Right lobe of liver (tissue), 6 donors: ENCODE measurements around the gene OR2AK2. TPM values are rescaled to one million over a fixed set of nuclear protein-coding genes. Genes with fewer than 3 reads are reported as not detected.

Experiments
- ATAC-seq, 4 donors: fragments of 200-7000 bp; cut with Tn5 transposase; one replicate each; pipeline ENCODE4 v1.9.1; 2020; ENCODE audit warnings: mild to moderate bottlenecking in 4 of 4, moderate library complexity in 4 of 4
- DNase-seq, 3 donors: peaks; one replicate each; pipeline ENCODE4 v3.0.0-alpha.2; 2020
- H3K27ac ChIP-seq, 3 donors: fragments of 200-600 bp; one replicate each; pipeline ENCODE4 v1.8.0; 2022
- H3K27me3 ChIP-seq, 2 donors: fragments of 200-600 bp; one replicate each; pipeline ENCODE4 v1.8.0; 2022
- H3K36me3 ChIP-seq, 4 donors: fragments of 200-600 bp; sonication (generic) in 1 of 4; one replicate each; pipeline versions ENCODE4 v1.5.1 to v1.8.0; 2017 to 2022; ENCODE audit warnings: control low read depth in 1 of 4
- H3K4me1 ChIP-seq, 4 donors: fragments of 200-600 bp; sonication (generic) in 1 of 4; one replicate each; pipeline versions ENCODE4 v1.5.1 to v1.8.0; 2017 to 2022; ENCODE audit warnings: control low read depth in 1 of 4
- H3K4me3 ChIP-seq, 3 donors: fragments of 200-600 bp; one replicate each; pipeline ENCODE4 v1.8.0; 2022
- H3K9me3 ChIP-seq, 4 donors: fragments of 200-600 bp; sonication (generic) in 1 of 4; one replicate each; pipeline versions ENCODE4 v1.5.1 to v1.8.0; 2017 to 2022; ENCODE audit warnings: control low read depth in 1 of 4
- POLR2A ChIP-seq: fragments of 450-650 bp; IDR thresholded peaks from one replicate; pipeline ENCODE4 v1.6.1; 2017; ENCODE audit warnings: antibody characterized with exemption, mild to moderate bottlenecking
- WGBS: methylation state at CpG from one replicate; pipeline ENCODE4 v1.1.6; 2018; ENCODE audit warnings: low coverage, low lambda C conversion rate; ENCODE audit not compliant: insufficient coverage; ENCODE audit errors: missing lambda C conversion rate; 5-methylcytosine and 5-hydroxymethylcytosine counted together
- intact Hi-C, 2 donors: fragments of 100-400 bp; cut with DNase I; formaldehyde crosslinking; loops; one replicate each; pipeline versions ENCODE4 v1.11.2 to v1.14.1; 2022
- total RNA-seq, 6 experiments: library from RNA; depleted of rRNA in 2 of 6; stranded (reverse); fragments of >200 nt in 2 of 6; fragmentation: NEBNext Ultra II Directional in 3 of 6; extraction: Animal tissue kit (Norgen Biotek cat#: 25700) in 3 of 6; gene quantifications; one replicate each; pipeline versions ENCODE4 v1.1.0 to v1.2.4, GENCODE V29; 2016 to 2023
- TF ChIP-seq, protein P1 (sequence below), 4 donors: fragments of 200-600 bp in 3 of 4; fragments of 450-650 bp in 1 of 4; IDR thresholded peaks; one replicate each; pipeline versions ENCODE4 v1.5.1 to v1.8.0; 2016 to 2022; ENCODE audit warnings: antibody characterized with exemption in 4 of 4, mild to moderate bottlenecking in 2 of 4
- donor health status: DM: no; HTN: yes; CAD: no.
- donor health status: DM: no; HTN: no; CAD: no.
- donor health status: DM: no; HTN: no; CAD: no.
- donor health status: DM: no; HTN: yes; CAD: no.
- donor health status: DM: no; HTN: yes; CAD: no.

Gene OR2AK2
- total RNA-seq, 6 experiments from 2014 or later = not detected

DNA sequence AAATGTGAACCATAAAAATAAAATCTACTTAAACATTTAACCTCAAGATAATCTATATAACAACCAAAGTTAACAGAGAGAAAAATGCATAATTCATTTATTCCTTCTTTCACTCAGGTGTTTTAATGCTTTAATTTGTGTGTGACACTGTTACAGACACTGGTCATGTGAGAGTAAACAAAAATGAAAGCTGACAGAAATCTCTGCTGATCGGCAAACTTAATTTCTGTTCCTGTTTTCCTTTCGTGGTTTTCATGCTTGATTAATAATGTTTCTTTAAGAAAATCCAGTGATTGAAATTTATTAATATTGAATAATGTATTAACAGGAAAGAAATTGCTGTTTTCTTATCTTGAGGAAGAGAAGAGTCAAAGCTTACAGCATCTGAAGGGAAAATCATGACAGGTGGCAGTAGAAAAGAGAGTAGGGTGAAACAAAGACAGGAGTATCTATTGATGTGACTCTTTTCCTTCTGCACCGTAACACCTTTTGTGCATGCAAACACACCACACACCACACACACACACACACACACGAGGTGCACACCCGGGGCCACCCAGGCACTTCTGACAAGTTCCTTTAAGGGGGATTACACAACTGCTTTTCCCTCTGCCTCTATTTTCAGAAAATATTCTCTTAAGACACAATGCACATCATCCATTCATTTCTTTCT is 1.6 kb downstream of the OR2AK2 start:
- Histone ChIP-seq H3K36me3 (no peaks in the 10 kb centered on the region), H3K4me1 (no peaks in the 10 kb centered on the region), H3K4me3 (no peak overlapping the region), H3K27ac (no peak overlapping the region), H3K9me3 (no peaks in the 10 kb centered on the region), H3K27me3 (no peaks in the 10 kb centered on the region)
- intact Hi-C loops = no loop called here
- no peak for ATAC-seq
- 36% methylated on average over 3 of the region's 5 CpGs for WGBS
- DNase-seq = no peak
- TF ChIP-seq, protein P1, sequence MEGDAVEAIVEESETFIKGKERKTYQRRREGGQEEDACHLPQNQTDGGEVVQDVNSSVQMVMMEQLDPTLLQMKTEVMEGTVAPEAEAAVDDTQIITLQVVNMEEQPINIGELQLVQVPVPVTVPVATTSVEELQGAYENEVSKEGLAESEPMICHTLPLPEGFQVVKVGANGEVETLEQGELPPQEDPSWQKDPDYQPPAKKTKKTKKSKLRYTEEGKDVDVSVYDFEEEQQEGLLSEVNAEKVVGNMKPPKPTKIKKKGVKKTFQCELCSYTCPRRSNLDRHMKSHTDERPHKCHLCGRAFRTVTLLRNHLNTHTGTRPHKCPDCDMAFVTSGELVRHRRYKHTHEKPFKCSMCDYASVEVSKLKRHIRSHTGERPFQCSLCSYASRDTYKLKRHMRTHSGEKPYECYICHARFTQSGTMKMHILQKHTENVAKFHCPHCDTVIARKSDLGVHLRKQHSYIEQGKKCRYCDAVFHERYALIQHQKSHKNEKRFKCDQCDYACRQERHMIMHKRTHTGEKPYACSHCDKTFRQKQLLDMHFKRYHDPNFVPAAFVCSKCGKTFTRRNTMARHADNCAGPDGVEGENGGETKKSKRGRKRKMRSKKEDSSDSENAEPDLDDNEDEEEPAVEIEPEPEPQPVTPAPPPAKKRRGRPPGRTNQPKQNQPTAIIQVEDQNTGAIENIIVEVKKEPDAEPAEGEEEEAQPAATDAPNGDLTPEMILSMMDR (IDR thresholded peaks at IDR 0.05) = no peak
- no peak for TF ChIP-seq POLR2A

DNA sequence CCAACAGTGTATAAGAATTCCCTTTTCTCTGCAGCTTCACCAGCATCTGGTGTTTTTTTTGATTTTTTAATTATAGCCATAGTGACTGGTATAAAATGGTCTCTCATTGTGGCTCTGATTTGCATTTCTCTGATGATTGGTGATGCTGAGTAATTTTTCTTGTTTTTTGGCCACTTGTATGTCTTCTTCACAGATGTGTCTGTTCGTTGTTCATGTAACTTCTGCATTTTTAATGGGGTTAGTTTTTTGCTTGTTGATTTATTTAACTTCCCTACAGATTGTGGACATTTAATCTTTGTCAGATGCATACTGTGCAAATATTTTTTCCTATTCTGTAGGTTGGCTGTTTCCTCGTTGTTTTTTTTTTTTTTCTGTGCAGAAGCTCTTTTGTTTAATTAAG is 28.0 kb downstream of the OR2AK2 start:
- TF ChIP-seq, protein P1 (IDR thresholded peaks at IDR 0.05) = no peak
- TF ChIP-seq POLR2A = no peak
- H3K36me3 ChIP-seq = no peaks in the 10 kb centered on the region
- H3K27ac ChIP-seq = no peak overlapping the region
- intact Hi-C loops = no loop called here
- no peaks in the 10 kb centered on the region for H3K9me3 ChIP-seq
- no peak for DNase-seq
- no peaks in the 10 kb centered on the region for H3K4me1 ChIP-seq
- H3K4me3 ChIP-seq = no peak overlapping the region
- no peaks in the 10 kb centered on the region for H3K27me3 ChIP-seq
- 13% methylated on average over 2 of the region's 2 CpGs for WGBS
- ATAC-seq = no peak

DNA sequence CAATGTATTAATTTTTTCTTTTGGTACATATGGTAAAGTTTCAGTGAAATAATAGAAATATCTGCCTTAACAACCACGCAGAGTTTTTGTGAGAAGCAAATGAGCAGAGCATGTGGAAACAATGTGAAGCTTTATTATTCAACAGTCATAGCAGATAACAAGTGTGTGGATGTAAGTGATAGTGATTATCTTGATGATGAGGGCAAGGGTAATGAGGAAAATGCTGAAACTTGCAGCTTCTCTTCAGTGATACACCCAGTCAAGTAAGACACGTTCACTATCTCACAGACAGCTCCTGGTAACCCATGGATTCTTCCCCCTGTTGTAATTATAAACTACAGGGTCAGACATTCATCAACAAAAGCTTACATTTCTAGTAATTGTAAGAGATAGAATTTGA is 33.8 kb downstream of the OR2AK2 start:
- Histone ChIP-seq H3K27me3 (no peaks in the 10 kb centered on the region), H3K4me3 (no peak overlapping the region), H3K9me3 (no peaks in the 10 kb centered on the region), H3K27ac (no peak overlapping the region), H3K36me3 (no peaks in the 10 kb centered on the region), H3K4me1 (no peaks in the 10 kb centered on the region)
- ATAC-seq = no peak
- intact Hi-C loops = no loop called here
- WGBS = 41% methylated on average over 2 of the region's 2 CpGs
- no peak for TF ChIP-seq POLR2A
- TF ChIP-seq, protein P1 (IDR thresholded peaks at IDR 0.05) = no peak
- no peak for DNase-seq

DNA sequence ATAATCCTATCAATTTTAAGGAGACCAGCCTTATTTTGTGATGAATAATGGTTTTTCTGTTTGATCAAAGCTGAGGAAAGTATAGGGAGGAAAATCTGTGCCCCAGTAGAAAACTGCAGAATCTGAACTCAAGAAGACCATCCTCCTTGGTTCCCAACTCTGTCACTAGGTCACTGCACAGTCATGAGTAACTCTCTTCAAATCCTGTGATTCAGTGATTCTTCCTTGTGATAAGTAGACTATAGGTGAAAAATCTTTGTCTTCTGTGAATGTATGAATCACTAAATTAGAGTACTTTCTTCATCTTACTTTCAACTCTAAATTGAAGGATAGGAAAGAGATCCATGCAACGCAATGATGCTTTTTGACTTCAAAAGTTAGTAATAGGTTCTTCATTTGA is 35.1 kb downstream of the OR2AK2 start:
- Histone ChIP-seq H3K36me3 (no peaks in the 10 kb centered on the region), H3K27me3 (no peaks in the 10 kb centered on the region), H3K4me3 (no peak overlapping the region), H3K27ac (no peak overlapping the region), H3K9me3 (no peaks in the 10 kb centered on the region), H3K4me1 (no peaks in the 10 kb centered on the region)
- no peak for TF ChIP-seq POLR2A
- TF ChIP-seq, protein P1 (IDR thresholded peaks at IDR 0.05) = no peak
- no peak for DNase-seq
- no peak for ATAC-seq
- intact Hi-C loops = no loop called here
- 68% methylated on average over 1 of the region's 1 CpG for WGBS
